HEK293T (cell line): ENCODE data around the gene ARHGEF7.

Experiments
- CTCF ChIA-PET: fragments of 350-600 bp; formaldehyde crosslinking; extraction: SDS; loops from one replicate; lab custom pipeline; 2021; ENCODE audit warnings: antibody characterized with exemption, inconsistent platforms; lab: Yijun Ruan, JAX
- POLR2A ChIA-PET: fragments of 350-600 bp; formaldehyde crosslinking; extraction: SDS; loops from one replicate; lab custom pipeline; 2020; ENCODE audit warnings: antibody characterized with exemption, inconsistent platforms; lab: Yijun Ruan, JAX
- DNase-seq: peaks from one replicate; pipeline ENCODE4 v3.0.0; 2012; ENCODE audit warnings: mixed read lengths; ENCODE audit errors: extremely low spot score
- ARNT ChIP-seq: fragments of 450-650 bp; IDR thresholded peaks from 2 replicates; pipeline ENCODE4 v1.6.1; 2017; ENCODE audit warnings: mild to moderate bottlenecking
- BHLHE40 ChIP-seq: fragments of 450-650 bp; IDR thresholded peaks from 2 replicates; pipeline ENCODE4 v1.6.1; 2016; ENCODE audit warnings: mild to moderate bottlenecking, moderate library complexity, borderline replicate concordance
- CTBP1 ChIP-seq: fragments of 450-650 bp; IDR thresholded peaks from 2 replicates; pipeline ENCODE4 v1.6.1; 2016; ENCODE audit warnings: borderline replicate concordance
- ELF4 ChIP-seq: fragments of 450-650 bp; IDR thresholded peaks from 2 replicates; pipeline ENCODE4 v1.6.1; 2017; ENCODE audit warnings: antibody characterized with exemption
- FOXA1 ChIP-seq: fragments of 450-650 bp; IDR thresholded peaks from 2 replicates; pipeline ENCODE4 v1.6.1; 2016; ENCODE audit warnings: mild to moderate bottlenecking
- FOXK2 ChIP-seq: fragments of 450-650 bp; IDR thresholded peaks from 2 replicates; pipeline ENCODE4 v1.6.1; 2016; ENCODE audit warnings: mild to moderate bottlenecking
- FOXM1 ChIP-seq: fragments of 450-650 bp; IDR thresholded peaks from 2 replicates; pipeline ENCODE4 v1.6.1; 2017; ENCODE audit warnings: mild to moderate bottlenecking, borderline replicate concordance
- HDGF ChIP-seq: fragments of 450-650 bp; IDR thresholded peaks from 2 replicates; pipeline ENCODE4 v1.6.1; 2017; ENCODE audit warnings: antibody characterized with exemption, borderline replicate concordance
- L3MBTL2 ChIP-seq: fragments of 450-650 bp; conservative IDR thresholded peaks from 2 replicates; pipeline ENCODE4 v1.6.1; 2016; ENCODE audit warnings: mild to moderate bottlenecking
- LEF1 ChIP-seq: fragments of 450-650 bp; IDR thresholded peaks from 2 replicates; pipeline ENCODE4 v1.6.1; 2017; ENCODE audit warnings: mild to moderate bottlenecking, borderline replicate concordance
- NFRKB ChIP-seq: fragments of 450-650 bp; IDR thresholded peaks from 2 replicates; pipeline ENCODE4 v1.6.1; 2016; ENCODE audit warnings: mild to moderate bottlenecking, moderate library complexity
- SP1 ChIP-seq: fragments of 450-650 bp; IDR thresholded peaks from 2 replicates; pipeline ENCODE4 v1.6.1; 2017
- SUZ12 ChIP-seq: fragments of 450-650 bp; IDR thresholded peaks from 2 replicates; pipeline ENCODE4 v1.6.1; 2016; ENCODE audit warnings: mild to moderate bottlenecking
- TARDBP ChIP-seq: fragments of 450-650 bp; IDR thresholded peaks from 2 replicates; pipeline ENCODE4 v1.6.1; 2016
- ZNF384 ChIP-seq: fragments of 450-650 bp; IDR thresholded peaks from 2 replicates; pipeline ENCODE4 v1.6.1; 2016
- TF ChIP-seq, protein P1 (sequence below): fragments of 450-650 bp; IDR thresholded peaks from 2 replicates; pipeline ENCODE4 v1.6.1; 2016

Gene ARHGEF7

DNA sequence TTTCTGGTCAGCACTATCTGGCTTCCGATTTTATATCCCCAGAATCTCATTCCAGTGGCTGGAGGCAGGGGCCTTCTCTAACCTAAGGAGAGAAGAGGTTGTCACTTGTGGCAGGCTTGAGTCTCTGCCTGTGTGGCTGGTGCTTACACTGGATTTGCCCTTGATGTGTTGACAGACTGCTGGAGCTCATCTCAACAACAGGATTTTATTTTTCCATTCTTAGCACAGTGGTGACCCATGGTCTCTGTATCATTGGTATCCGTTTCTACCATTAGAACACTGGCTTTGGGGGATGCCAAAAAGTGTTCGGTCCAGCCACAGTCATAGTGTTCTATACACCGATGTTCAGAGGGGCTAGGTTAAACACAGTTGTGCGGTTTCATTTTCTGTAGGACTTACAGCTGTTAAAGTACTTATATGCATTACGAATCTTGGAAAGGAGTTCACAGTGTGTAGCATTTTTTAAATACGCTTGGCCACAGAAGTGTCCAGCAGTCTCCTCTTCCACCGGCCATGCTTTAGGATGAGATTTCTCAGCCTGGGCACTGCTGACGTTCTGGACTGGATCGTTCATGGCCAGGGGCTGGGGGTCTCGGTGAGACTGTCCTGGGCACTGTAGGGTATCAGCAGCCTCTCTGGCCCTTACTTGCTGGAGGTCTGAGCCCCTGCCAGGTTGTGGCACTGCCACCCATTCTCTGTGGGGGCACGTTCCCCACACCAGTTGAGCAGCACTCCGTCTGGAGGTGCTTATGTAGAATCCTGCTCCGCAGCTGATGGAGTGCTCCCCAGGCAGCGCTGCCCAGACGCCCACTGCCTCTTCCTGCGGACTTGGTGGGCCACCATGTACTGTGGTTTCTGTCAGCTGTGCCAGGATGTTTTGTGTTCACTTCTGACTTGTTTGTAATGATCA lies 163.9 kb downstream of the ARHGEF7 start:
- TF ChIP-seq SUZ12 (no peak), TARDBP (no peak), NFRKB (no peak), HDGF (no peak), ELF4 (no peak), L3MBTL2 (no peak), LEF1 (no peak), FOXM1 (no peak), ZNF384 (no peak), SP1 (no peak), BHLHE40 (no peak), FOXA1 (no peak), FOXK2 (no peak), ARNT (no peak), CTBP1 (no peak)
- TF ChIP-seq, protein P1, sequence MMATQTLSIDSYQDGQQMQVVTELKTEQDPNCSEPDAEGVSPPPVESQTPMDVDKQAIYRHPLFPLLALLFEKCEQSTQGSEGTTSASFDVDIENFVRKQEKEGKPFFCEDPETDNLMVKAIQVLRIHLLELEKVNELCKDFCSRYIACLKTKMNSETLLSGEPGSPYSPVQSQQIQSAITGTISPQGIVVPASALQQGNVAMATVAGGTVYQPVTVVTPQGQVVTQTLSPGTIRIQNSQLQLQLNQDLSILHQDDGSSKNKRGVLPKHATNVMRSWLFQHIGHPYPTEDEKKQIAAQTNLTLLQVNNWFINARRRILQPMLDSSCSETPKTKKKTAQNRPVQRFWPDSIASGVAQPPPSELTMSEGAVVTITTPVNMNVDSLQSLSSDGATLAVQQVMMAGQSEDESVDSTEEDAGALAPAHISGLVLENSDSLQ, result no peak
- CTCF ChIA-PET, result no interaction called here
- POLR2A ChIA-PET, result no interaction called here
- DNase-seq, result no peak

- DNase-seq, result no peak
- ChIA-PET CTCF (interaction anchor here (0.7 kb wide), 1 partner anchor 680 kb away, joined by 3 read pairs; no protein-coding TSS in a partner anchor), POLR2A (no interaction called here)
Observed at GRCh38 chr13:111280226-111280625, 165.1 kb downstream of the ARHGEF7 start.

DNA sequence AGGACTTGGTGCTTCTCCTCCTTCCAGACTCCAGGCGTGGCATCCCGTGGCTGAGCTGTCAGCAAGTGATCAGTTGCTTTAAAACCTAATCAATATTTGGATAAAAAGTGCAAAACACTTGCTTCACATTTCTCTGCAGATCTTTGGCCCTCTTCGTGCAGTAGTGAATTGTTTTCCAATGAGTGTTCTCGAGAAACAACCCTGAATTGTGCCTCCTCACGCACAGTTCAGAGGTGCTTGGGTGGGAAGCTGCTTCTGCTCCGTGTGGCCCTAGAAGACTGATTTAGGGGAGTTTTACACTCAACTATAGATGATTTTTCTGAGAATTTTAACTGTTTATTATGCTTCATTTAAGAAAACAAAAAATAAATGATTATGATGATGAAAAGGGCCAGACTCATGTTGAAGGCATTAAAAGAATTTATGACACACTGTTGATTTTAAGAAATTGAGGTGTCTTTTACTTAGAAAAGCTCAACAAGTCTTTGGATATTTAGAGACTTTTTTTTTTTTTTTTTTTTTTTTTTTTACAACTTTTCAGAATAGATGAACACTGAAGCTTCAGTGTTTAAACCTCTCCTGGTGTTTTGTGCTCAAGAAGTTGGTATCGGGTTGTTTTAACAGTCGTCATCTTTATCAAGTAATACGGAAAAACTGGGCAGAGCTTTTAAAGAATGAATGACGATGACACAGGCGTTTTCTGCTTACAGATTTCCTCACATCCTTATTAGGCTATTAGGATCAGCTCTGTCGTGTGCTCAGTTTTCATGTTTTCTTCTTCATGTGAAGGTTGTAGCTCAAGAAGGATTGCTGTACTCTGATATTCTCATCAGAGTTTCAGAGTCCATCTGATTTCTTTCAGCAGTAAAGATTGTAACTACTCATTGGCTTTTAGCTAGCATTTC lies 165.8 kb downstream of the ARHGEF7 start:
- no peak for DNase-seq
- ChIA-PET POLR2A (no interaction called here), CTCF (no interaction called here)
- TF ChIP-seq LEF1, result no peak
- no peak for TF ChIP-seq TARDBP
- TF ChIP-seq SP1, result no peak
- TF ChIP-seq NFRKB, result no peak
- TF ChIP-seq SUZ12, result no peak
- TF ChIP-seq CTBP1, result no peak
- TF ChIP-seq BHLHE40, result no peak
- TF ChIP-seq L3MBTL2, result no peak
- TF ChIP-seq ZNF384, result no peak
- TF ChIP-seq, protein P1, result no peak
- no peak for TF ChIP-seq FOXM1
- no peak for TF ChIP-seq HDGF
- no peak for TF ChIP-seq ELF4
- no peak for TF ChIP-seq FOXK2
- TF ChIP-seq ARNT, result no peak
- TF ChIP-seq FOXA1, result no peak

More at GRCh38 chr13:111280226-111280625, 165.1 kb downstream of the ARHGEF7 start:
- no peak for TF ChIP-seq FOXA1
- TF ChIP-seq ELF4, result no peak
- no peak for TF ChIP-seq L3MBTL2
- TF ChIP-seq ZNF384, result no peak
- TF ChIP-seq NFRKB, result no peak
- no peak for TF ChIP-seq LEF1
- no peak for TF ChIP-seq TARDBP
- TF ChIP-seq FOXM1, result no peak
- TF ChIP-seq HDGF, result no peak
- TF ChIP-seq ARNT, result no peak
- no peak for TF ChIP-seq BHLHE40
- no peak for TF ChIP-seq CTBP1
- TF ChIP-seq, protein P1, result no peak

GRCh38 chr13:111281751-111282311 lies 166.7 kb downstream of the ARHGEF7 start:
- POLR2A ChIA-PET, result no interaction called here
- CTCF ChIA-PET, result no interaction called here
- no peak for DNase-seq
- TF ChIP-seq LEF1, result no peak
- TF ChIP-seq ELF4, result no peak
- TF ChIP-seq FOXM1, result no peak
- no peak for TF ChIP-seq NFRKB
- no peak for TF ChIP-seq ARNT
- TF ChIP-seq SUZ12, result no peak
- TF ChIP-seq FOXK2, result no peak
- no peak for TF ChIP-seq SP1

GRCh38 chr13:111282425-111282824 lies 167.3 kb downstream of the ARHGEF7 start:
- POLR2A ChIA-PET, result interaction anchor here (1.5 kb wide), 1 partner anchor 20 kb away, joined by 3 read pairs; no protein-coding TSS in a partner anchor
- no peak for TF ChIP-seq SP1
- TF ChIP-seq LEF1, result no peak
- TF ChIP-seq ZNF384, result no peak
- TF ChIP-seq FOXK2, result no peak
- TF ChIP-seq L3MBTL2, result no peak
- no peak for TF ChIP-seq CTBP1
- no peak for TF ChIP-seq FOXM1
- TF ChIP-seq TARDBP, result no peak
- no peak for TF ChIP-seq HDGF
- TF ChIP-seq SUZ12, result no peak
- TF ChIP-seq FOXA1, result no peak
- TF ChIP-seq ARNT, result no peak
- no peak for TF ChIP-seq ELF4
- TF ChIP-seq, protein P1, result no peak
- CTCF ChIA-PET, result no interaction called here
- no peak for DNase-seq
